A673 (cell line): ENCODE results near the gene CAPNS2.

Source experiments
- CTCF ChIP-seq: fragments of 300-800, 200-600 bp; sonication (generic); conservative IDR thresholded peaks from 2 replicates; pipeline ENCODE4 v1.5.1; 2017; ENCODE audit warnings: low read depth, mild to moderate bottlenecking, antibody characterized with exemption, low read length, moderate library complexity, mixed read lengths
- EZH2 ChIP-seq: fragments of 200-600 bp; sonication (generic); IDR thresholded peaks from 2 replicates; pipeline ENCODE4 v1.6.1; 2017; ENCODE audit warnings: borderline replicate concordance, low read depth, mild to moderate bottlenecking, mixed read lengths, antibody characterized with exemption, low read length; ENCODE audit not compliant: poor library complexity, severe bottlenecking

GRCh38 chr16:55526441-55526840, 40.0 kb upstream of the CAPNS2 start:
- no peak for TF ChIP-seq EZH2
- TF ChIP-seq CTCF, result no peak
